Measurements from ENCODE around the gene ITFG2.

GRCh38 chr12:2845280-2845679, 32.8 kb downstream of the ITFG2 start:
- TF ChIP-seq CTCF (conservative IDR thresholded peaks at IDR 0.05; ENCODE audit: low read depth, low read length): no peak
- TF ChIP-seq EZH2 (IDR thresholded peaks at IDR 0.05; ENCODE audit: borderline replicate concordance, low read depth, low read length, poor library complexity, severe bottlenecking): no peak
